ENCODE measurements around the gene EN2. TPM values are rescaled to one million over a fixed set of nuclear protein-coding genes. Genes with fewer than 3 reads are reported as not detected.

EN2 gene
- total and polyA plus RNA-seq, 5 donors from 2014 or later: not detected

Other genes starting within 250 kb of the EN2 start
- gene INSIG1, start 160.3 kb upstream of the EN2 start, total RNA-seq: 66.5 TPM
- gene INSIG1, start 160.3 kb upstream of the EN2 start, polyA plus RNA-seq: 10 to 100 TPM; 38.4 to 66.1 (median 55.4) TPM
- not detected for gene CNPY1, start 88.4 kb downstream of the EN2 start, total RNA-seq
- not detected for gene CNPY1, start 88.4 kb downstream of the EN2 start, polyA plus RNA-seq
- gene RBM33, start 186.5 kb downstream of the EN2 start, total RNA-seq: 196 TPM
- gene RBM33, start 186.5 kb downstream of the EN2 start, polyA plus RNA-seq: 10 to 100 TPM; 33.5 to 44.1 (median 35.5) TPM